Activated CD4-positive, alpha-beta T cell treated with anti-CD3 and anti-CD28 coated beads, Interleukin-10, Interleukin-2, amounts not matched to agents 100 ng/mL and 50 ng/mL, durations not matched to agents 16 hours and 8 hours (primary cell): ENCODE measurements around the gene RPS28.
A peak's percentile ranks its signal among the peaks of the same experiment; 100 is the strongest.
"Not testable (repeated sequence)": the region's sequence is repeated elsewhere in the genome, so short reads cannot be mapped to it uniquely, and the experiment has no call there.

ENCODE experiments used
- DNase-seq: peaks from one replicate; pipeline ENCODE4 v3.0.0-alpha.2; 2020

RPS28 gene

DNA sequence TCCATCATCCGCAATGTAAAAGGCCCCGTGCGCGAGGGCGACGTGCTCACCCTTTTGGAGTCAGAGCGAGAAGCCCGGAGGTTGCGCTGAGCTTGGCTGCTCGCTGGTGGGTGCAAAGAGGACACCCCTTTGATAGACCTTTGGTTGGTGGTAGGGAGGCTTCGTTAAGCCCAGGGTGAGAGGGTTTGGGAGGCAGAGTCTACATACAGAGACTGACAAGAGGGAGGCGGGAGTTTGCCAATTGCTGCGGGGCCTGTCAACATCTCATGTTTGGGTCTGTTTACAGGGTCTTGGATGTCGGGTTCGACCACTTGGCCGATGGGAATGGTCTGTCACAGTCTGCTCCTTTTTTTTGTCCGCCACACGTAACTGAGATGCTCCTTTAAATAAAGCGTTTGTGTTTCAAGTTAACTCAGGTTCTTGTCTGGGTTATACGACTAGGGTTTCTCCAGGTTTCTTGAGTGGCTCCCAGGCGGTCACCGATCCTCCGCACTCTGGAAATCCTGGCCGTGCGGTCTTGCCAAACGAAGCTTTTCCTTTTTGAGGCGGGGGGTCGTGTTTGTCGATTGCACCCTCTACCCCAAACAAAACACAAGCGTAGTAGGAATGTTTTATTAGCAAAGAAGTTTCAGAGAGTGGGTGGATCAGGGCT, 816 bp downstream of the RPS28 start:
- DNase-seq: no peak

GRCh38 chr19:8322638-8322997, 1.3 kb downstream of the RPS28 start:
- no peak for DNase-seq

DNA sequence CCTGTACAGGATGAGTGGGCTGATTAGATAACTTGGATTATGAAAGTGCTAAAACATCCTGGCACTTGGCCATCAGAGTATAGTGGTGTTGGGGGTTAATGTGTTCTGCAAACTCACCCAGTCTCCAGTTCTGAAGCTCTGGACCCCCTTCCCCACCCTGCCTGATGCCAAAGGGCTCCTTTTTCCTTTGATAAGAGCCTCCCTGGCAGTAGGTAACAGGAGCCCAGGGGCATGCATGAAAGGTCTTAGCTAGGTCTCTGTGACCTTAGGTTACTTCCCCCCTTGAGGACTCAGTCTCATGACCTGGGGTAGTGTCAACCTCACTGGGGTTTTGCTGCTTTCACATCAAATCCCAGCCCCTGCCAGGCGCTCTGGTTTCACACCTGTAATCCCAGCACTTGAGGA, 2.5 kb downstream of the RPS28 start:
- peak; percentile 32 for DNase-seq

- no peak for DNase-seq
Measured at GRCh38 chr19:8324186-8325050, 3.1 kb downstream of the RPS28 start.

- DNase-seq: no peak
Measured at GRCh38 chr19:8325454-8325853, 4.2 kb downstream of the RPS28 start.

- DNase-seq: no peak
Measured at GRCh38 chr19:8329996-8330395, 8.7 kb downstream of the RPS28 start.

GRCh38 chr19:8331263-8331845, 10.1 kb downstream of the RPS28 start:
- DNase-seq: no peak

GRCh38 chr19:8332976-8333766, 11.9 kb downstream of the RPS28 start:
- DNase-seq: no peak

DNA sequence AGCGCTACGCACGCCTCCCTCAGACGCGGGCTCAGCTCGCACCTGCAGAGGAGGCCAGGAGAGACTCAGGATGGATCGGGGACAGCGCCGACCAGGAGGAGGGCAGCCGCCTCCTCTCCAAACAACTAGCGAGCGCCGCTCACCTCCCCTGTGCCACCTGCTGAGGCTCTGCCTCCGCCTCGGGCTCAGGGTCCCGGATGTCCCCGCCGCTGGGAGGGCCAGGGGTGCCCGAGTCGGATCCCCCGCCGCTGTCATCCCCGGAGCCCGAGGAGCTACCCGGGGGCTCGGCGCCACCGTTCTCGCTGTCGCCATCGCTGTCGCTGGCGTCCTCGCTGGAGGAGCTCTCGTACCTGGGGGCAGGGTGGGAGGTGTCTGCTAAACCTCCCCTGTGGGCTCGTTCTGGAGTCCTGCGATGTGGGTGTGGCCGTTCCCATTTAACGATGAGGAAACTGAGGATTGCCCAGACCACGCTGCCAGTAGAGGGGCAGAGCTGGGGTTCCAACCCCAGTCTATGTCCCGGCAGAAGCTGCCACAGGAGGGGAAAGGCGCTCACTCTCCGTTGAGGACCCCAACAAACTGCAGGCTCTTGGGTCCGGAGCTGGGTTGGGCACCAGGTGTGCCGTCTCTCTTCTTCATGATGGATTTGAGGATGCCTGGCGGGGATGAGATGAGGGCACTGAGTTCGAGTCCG, 12.6 kb downstream of the RPS28 start:
- DNase-seq: no peak

- DNase-seq: peak; percentile 62
Measured at GRCh38 chr19:8334458-8335342, 13.4 kb downstream of the RPS28 start.

- DNase-seq: peak; percentile 37
Measured at GRCh38 chr19:8335343-8336071, 14.2 kb downstream of the RPS28 start.

GRCh38 chr19:8336072-8336569, 14.8 kb downstream of the RPS28 start:
- DNase-seq: no peak

GRCh38 chr19:8336660-8337059, 15.4 kb downstream of the RPS28 start:
- DNase-seq: no peak

DNA sequence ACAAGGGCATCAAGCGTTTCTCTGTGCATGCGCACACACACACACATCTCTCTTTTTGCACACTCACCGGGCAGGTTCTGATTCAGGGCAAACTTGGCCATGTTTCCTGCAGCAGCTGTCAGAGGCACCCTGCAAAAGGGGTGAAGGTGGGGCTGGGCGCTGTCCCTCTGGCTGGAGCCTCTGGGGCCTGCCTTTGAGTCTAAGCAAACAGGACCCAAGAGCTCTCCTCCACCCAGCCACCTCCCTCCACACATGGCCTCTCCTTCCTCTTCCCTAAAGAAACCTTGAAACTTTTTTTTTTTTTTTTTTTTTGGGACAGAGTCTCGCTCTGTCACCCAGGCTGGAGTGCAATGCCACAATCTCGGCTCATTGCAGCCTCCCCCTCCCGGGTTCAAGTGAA, 16.4 kb downstream of the RPS28 start:
- no peak for DNase-seq

DNA sequence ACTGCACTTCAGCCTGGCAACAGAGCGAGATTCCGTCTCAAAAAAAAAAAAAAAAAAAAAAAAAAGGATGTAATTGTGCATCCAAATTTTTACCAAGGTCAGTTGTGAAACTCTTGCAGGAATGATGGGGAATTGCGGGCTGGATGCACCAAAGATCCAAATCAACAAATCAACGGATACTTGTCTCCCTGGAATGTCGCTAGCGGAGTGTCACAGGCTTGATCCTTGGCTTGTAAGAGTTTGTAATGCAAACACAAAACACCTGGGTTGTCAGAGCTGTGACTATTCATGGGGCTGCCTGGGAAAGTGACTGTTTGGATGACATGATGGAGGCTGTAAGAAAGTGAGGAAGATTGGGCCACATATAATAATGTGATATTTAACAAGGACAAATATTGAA, 17.5 kb downstream of the RPS28 start:
- DNase-seq: no peak

GRCh38 chr19:8340341-8341096, 19.2 kb downstream of the RPS28 start:
- no peak for DNase-seq

DNA sequence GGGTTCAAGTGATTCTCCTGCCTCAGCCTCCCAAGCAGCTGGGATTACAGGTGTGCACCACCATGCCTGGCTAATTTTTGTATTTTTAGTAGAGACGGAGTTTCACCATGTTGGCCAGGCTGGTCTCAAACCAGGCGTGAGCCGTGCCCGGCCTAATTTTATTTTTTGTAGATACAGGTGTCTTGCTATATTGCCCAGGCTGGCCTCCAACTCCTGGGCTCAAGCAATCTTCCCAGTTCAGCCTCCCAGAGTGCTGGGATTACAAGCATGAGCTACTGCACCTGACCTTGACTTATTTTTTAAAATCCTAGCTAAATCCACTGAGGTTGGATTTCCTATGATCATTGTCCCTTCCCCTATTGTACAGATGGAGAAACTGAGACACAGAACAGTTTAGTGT, 20.2 kb downstream of the RPS28 start:
- DNase-seq: not testable (repeated sequence)

GRCh38 chr19:8342316-8342683, 21.0 kb downstream of the RPS28 start:
- DNase-seq: no peak

DNA sequence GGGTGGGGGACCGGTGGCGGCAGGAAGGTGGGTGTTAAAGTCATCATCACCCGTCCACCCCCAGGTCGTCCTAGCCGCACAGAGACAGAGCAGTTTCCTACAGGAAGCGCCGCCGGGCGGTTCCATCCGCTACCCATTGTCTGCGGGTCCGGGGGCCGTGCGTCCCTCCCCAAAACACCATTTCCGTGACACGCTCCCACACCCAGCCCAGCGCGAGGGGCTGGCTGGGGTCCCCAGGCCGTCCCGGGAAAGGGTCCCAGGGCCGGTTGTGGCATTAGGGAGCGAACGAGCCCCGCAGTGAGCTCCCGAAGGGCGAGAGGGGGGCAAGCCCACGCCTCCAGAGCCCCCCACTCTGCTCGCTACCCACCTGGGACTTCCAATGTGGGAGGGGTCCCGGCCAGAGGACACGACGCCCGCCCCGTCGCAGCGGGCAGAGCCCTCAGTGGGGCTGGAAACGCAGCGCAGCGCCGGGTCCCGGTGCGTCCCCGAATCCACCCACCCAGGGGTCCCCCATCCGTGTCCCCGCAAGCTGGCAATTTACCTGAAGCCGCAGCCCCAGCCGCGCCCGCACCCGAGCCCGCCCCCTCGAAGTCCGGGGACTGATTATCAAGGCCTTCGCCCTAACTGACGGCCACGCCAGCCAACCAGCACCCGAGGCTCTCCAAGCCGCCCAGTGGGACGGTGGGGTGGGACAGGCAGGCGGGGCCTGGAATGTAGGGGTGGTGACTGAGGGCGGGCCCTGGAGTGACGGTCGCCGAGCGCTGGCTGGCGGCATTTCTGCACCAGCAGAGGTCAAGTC, 21.6 kb downstream of the RPS28 start, which contains the start of gene KANK3:
KANK3 (minus strand) TSS at position 579 of the 799 bp plus-strand sequence. CDS start 5,434 bp downstream, outside the sequence.
- peak; percentile 96 for DNase-seq
